Superior temporal gyrus (tissue), 1 donor: ENCODE results near the gene CMTM7.

Experiments used
- DNase-seq: peaks from one replicate; pipeline ENCODE4 v3.0.0-alpha.2; 2016; ENCODE audit errors: extremely low spot score

The CMTM7 gene

GRCh38 chr3:32488474-32489008, 96.9 kb downstream of the CMTM7 start:
- no peak for DNase-seq

- no peak for DNase-seq
Measured at GRCh38 chr3:32492684-32493436, 101.2 kb downstream of the CMTM7 start.

GRCh38 chr3:32493437-32494414, 102.1 kb downstream of the CMTM7 start:
- no peak for DNase-seq

GRCh38 chr3:32495085-32495484, 103.4 kb downstream of the CMTM7 start:
- DNase-seq, result no peak

GRCh38 chr3:32495609-32496008, 104.0 kb downstream of the CMTM7 start:
- DNase-seq, result no peak

GRCh38 chr3:32498252-32498651, 106.6 kb downstream of the CMTM7 start:
- DNase-seq, result no peak

GRCh38 chr3:32498992-32499391, 107.3 kb downstream of the CMTM7 start:
- no peak for DNase-seq

- no peak for DNase-seq
Measured at GRCh38 chr3:32499585-32499984, 107.9 kb downstream of the CMTM7 start.

- no peak for DNase-seq
Measured at GRCh38 chr3:32500231-32500630, 108.6 kb downstream of the CMTM7 start.

GRCh38 chr3:32500880-32501782, 109.5 kb downstream of the CMTM7 start:
- peak; percentile 32 for DNase-seq

- DNase-seq, result peak; percentile 39
Measured at GRCh38 chr3:32501783-32502117, 110.1 kb downstream of the CMTM7 start.

GRCh38 chr3:32502118-32502945, 110.7 kb downstream of the CMTM7 start, which contains the start of gene CMTM6:
Gene CMTM6, minus strand, starts transcription at chr3:32502852. Its CDS starts 107 bp downstream, at chr3:32502745.
- peak; percentile 63 for DNase-seq

- DNase-seq, result peak; percentile 82
Measured at GRCh38 chr3:32502946-32503286, 111.3 kb downstream of the CMTM7 start.
